GM12878 (cell line): ENCODE data around the gene ANKMY1. TPM values are rescaled to one million over a fixed set of nuclear protein-coding genes. Genes with fewer than 3 reads are reported as not detected.

Source experiments
- ATAC-seq: fragments of 200-7000 bp; cut with Tn5 transposase; 3 replicates; pipeline ENCODE4 v1.9.1; 2020; ENCODE audit warnings: mild to moderate bottlenecking, moderate library complexity
- BruUV-seq: library from RNA; stranded (reverse); fragments of 400-500 nt; replicated peaks from 2 replicates; lab custom pipeline; 2021; lab: Mats Ljungman, UMichigan
- CTCF ChIA-PET: fragments of 300-600 bp; sonication (Branson Sonifier 250); formaldehyde crosslinking; extraction: SDS; loops from one replicate; lab custom pipeline; 2021; ENCODE audit warnings: inconsistent platforms; lab: Yijun Ruan, JAX
- POLR2A ChIA-PET: fragments of 350-600 bp; formaldehyde crosslinking; extraction: SDS; loops from one replicate; lab custom pipeline; 2021; ENCODE audit warnings: inconsistent platforms; lab: Charles Lee
- RAD21 ChIA-PET: fragments of 300-600 bp; sonication (Branson Sonifier 250); formaldehyde crosslinking; loops from one replicate; lab custom pipeline; 2023; ENCODE audit warnings: antibody characterized with exemption; ENCODE audit not compliant: unreplicated experiment; lab: Charles Lee
- SMC1A ChIA-PET: fragments of 300-600 bp; sonication (Branson Sonifier 250); formaldehyde crosslinking; loops from one replicate; lab custom pipeline; 2023; ENCODE audit not compliant: unreplicated experiment, uncharacterized antibody; lab: Charles Lee
- DNase-seq: peaks from one replicate; pipeline ENCODE4 v3.0.0-alpha.2; 2011; ENCODE audit warnings: low read depth, low spot score
- FAIRE-seq: peaks from 3 replicates; lab custom pipeline; 2011; peaks lifted over from hg19 to GRCh38; lab: Jason Lieb, UNC
- H2AFZ ChIP-seq: 2 replicates; pipeline ENCODE4 v1.6.0; 2011; ENCODE audit warnings: low read depth, low read length, control low read depth; ENCODE audit not compliant: control insufficient read depth
- H3K27ac ChIP-seq: 2 replicates; pipeline ENCODE4 v1.5.1; 2011; ENCODE audit warnings: control low read depth; ENCODE audit not compliant: control insufficient read depth, insufficient read depth
- H3K27me3 ChIP-seq, 2 experiments: replicated peaks in 1 of 2; 2 replicates each; pipeline versions ENCODE4 v1.6.0 to v1.6.1; 2011; ENCODE audit warnings: low read length in 1 of 2; ENCODE audit not compliant: control insufficient read depth in 2 of 2, insufficient read depth in 2 of 2
- H3K36me3 ChIP-seq, 2 experiments: 2 replicates each; pipeline ENCODE4 v1.5.1; 2011; ENCODE audit warnings: low read length in 1 of 2; ENCODE audit not compliant: control insufficient read depth in 2 of 2, insufficient read depth in 2 of 2
- H3K4me1 ChIP-seq: 2 replicates; pipeline ENCODE4 v1.6.1; 2011; ENCODE audit warnings: mild to moderate bottlenecking, low read length, moderate library complexity, mixed read lengths; ENCODE audit not compliant: control insufficient read depth, insufficient read depth
- H3K4me2 ChIP-seq: 2 replicates; pipeline ENCODE4 v1.6.0; 2011; ENCODE audit warnings: control low read depth; ENCODE audit not compliant: control insufficient read depth, insufficient read depth
- H3K4me3 ChIP-seq: fragments of 200-600 bp; sonication (generic); 2 replicates; pipeline ENCODE4 v1.5.1; 2016
- H3K79me2 ChIP-seq: 2 replicates; pipeline ENCODE4 v1.6.0; 2011; ENCODE audit warnings: low read length; ENCODE audit not compliant: control insufficient read depth, insufficient read depth
- H3K9ac ChIP-seq: 2 replicates; pipeline ENCODE4 v1.8.0; 2011; ENCODE audit warnings: low read length, control low read depth, mixed read lengths; ENCODE audit not compliant: control insufficient read depth, insufficient read depth
- H3K9me3 ChIP-seq: replicated peaks from 3 replicates; pipeline ENCODE4 v1.5.1; 2011; ENCODE audit warnings: mild to moderate bottlenecking, low read length; ENCODE audit not compliant: control insufficient read depth, insufficient read depth
- H4K20me1 ChIP-seq: 2 replicates; pipeline ENCODE4 v1.6.0; 2011; ENCODE audit not compliant: control insufficient read depth, insufficient read depth
- BACH1 ChIP-seq: fragments of 450-650 bp; IDR thresholded peaks from 2 replicates; pipeline ENCODE4 v1.6.1; 2017; ENCODE audit warnings: mild to moderate bottlenecking, borderline replicate concordance
- BCLAF1 ChIP-seq: fragments of 450-650 bp; IDR thresholded peaks from 2 replicates; pipeline ENCODE4 v1.6.1; 2017; ENCODE audit warnings: antibody characterized with exemption, mild to moderate bottlenecking, moderate library complexity
- EED ChIP-seq: sonication (generic); IDR thresholded peaks from 2 replicates; pipeline ENCODE4 v1.6.1; 2016; ENCODE audit warnings: antibody characterized with exemption, low read depth
- ETV6 ChIP-seq, 2 experiments: fragments of 450-650 bp in 1 of 2; IDR thresholded peaks in 1 of 2; conservative IDR thresholded peaks in 1 of 2; 2 replicates each; pipeline ENCODE4 v1.6.1; 2014; ENCODE audit warnings: antibody characterized with exemption in 1 of 2, borderline replicate concordance in 1 of 2, low read depth in 1 of 2, mild to moderate bottlenecking in 1 of 2, moderate library complexity in 1 of 2
- GATAD2B ChIP-seq: fragments of 450-650 bp; conservative IDR thresholded peaks from 2 replicates; pipeline ENCODE4 v1.6.1; 2017; ENCODE audit warnings: low read depth, mild to moderate bottlenecking, moderate library complexity
- IRF5 ChIP-seq: fragments of 450-650 bp; IDR thresholded peaks from 2 replicates; pipeline ENCODE4 v1.6.1; 2017; ENCODE audit warnings: borderline replicate concordance
- LARP7 ChIP-seq: fragments of 450-650 bp; IDR thresholded peaks from 2 replicates; pipeline ENCODE4 v1.6.1; 2017; ENCODE audit warnings: mild to moderate bottlenecking
- NR2F1 ChIP-seq: fragments of 450-650 bp; conservative IDR thresholded peaks from 2 replicates; pipeline ENCODE4 v1.6.1; 2017; ENCODE audit warnings: mild to moderate bottlenecking
- PKNOX1 ChIP-seq: fragments of 450-650 bp; IDR thresholded peaks from 2 replicates; pipeline ENCODE4 v1.6.1; 2016; ENCODE audit warnings: mild to moderate bottlenecking
- REST ChIP-seq: IDR thresholded peaks from 2 replicates; pipeline ENCODE4 v1.6.1; 2012; ENCODE audit warnings: mild to moderate bottlenecking, low read depth, low read length
- ZNF622 ChIP-seq: fragments of 450-650 bp; IDR thresholded peaks from 2 replicates; pipeline ENCODE4 v1.6.1; 2017; ENCODE audit warnings: mild to moderate bottlenecking, inconsistent platforms
- WGBS: methylation state at CpG from one replicate; pipeline ENCODE4 v1.1.6; 2016; ENCODE audit warnings: low lambda C conversion rate; ENCODE audit not compliant: insufficient replicate concordance, insufficient coverage; ENCODE audit errors: missing lambda C conversion rate; 5-methylcytosine and 5-hydroxymethylcytosine counted together
- in situ Hi-C: fragments of 300-500 bp; cut with MboI; formaldehyde crosslinking; loops from 9 replicates; pipeline ENCODE4 v1.14.3; 2018; ENCODE audit warnings: mixed read lengths
- intact Hi-C: fragments of 100-400 bp; cut with micrococcal nuclease; formaldehyde crosslinking; loops from one replicate; pipeline ENCODE4 v1.14.2; 2022; ENCODE audit not compliant: unreplicated experiment
- polyA plus RNA-seq, 11 experiments: library from polyadenylated mRNA; depleted of rRNA in 4 of 11; unstranded in 6 of 11; stranded (reverse) in 5 of 11; fragments of >200 nt; fragmentation: Nextera tagmentation in 4 of 11; fragmentation: Illumina TruSeq in 1 of 11; extraction: Ambion mirVana in 4 of 11; extraction: Trizol in 1 of 11; gene quantifications; 1 replicate in 1 of 11; 2 replicates in 10 of 11; pipeline versions ENCODE4 v1.2.1 to v1.2.3, GENCODE V29; 2011 to 2016; ENCODE audit warnings: inconsistent platforms in 2 of 11, missing spikeins in 2 of 11, low read depth in 1 of 11
- total RNA-seq, 4 experiments: library from RNA; depleted of rRNA in 3 of 4; stranded (reverse); fragments of >200 nt in 3 of 4; fragmentation: Illumina TruSeq in 1 of 4; extraction: Trizol in 1 of 4; gene quantifications; 2 replicates each; pipeline versions ENCODE4 v1.2.1 to v1.2.3, GENCODE V29; 2013 to 2021

ANKMY1 gene
- total and polyA plus RNA-seq, 10 of the 15 experiments (the other 5 are each of a cell fraction or from before 2014, with no cell fraction given), result 1.1 to 15.3 (median 11.1) TPM

- Histone ChIP-seq H4K20me1 (no peaks in the 10 kb centered on the region; the same call in 1 of the 2 replicates), H3K79me2 (peaks cover 38% of the 10 kb centered on the region), H3K4me2 (peak within 1 kb of the TSS; percentile 98), H3K9me3 (no peaks in the 10 kb centered on the region), H3K27me3 (no peaks in the 10 kb centered on the region), H2AFZ (peak within 1 kb of the TSS; percentile 51), H3K27ac (peak within 1 kb of the TSS; percentile 68), H3K36me3 (peaks cover 0 to 3% of the 10 kb centered on the region in 2 experiments; a peak in 1 of 4 replicates), H3K4me1 (peaks cover 47% of the 10 kb centered on the region), H3K4me3 (peak within 1 kb of the TSS; percentile 96), H3K9ac (peak within 1 kb of the TSS; percentile 75)
- DNase-seq, result no peak
- POLR2A ChIA-PET, result interaction anchor here (1.5 to 7.8 kb wide), 2 partner anchors 18 kb away, joined by 9 to 233 read pairs; partner anchors contain the start of gene CAPN10
- RAD21 ChIA-PET, result interaction anchor here (1.7 to 11.7 kb wide), 2 partner anchors 16 to 19 kb away, joined by 7 to 206 read pairs; partner anchors contain the start of gene CAPN10
- peak; percentile 6 for ATAC-seq
- intact Hi-C loops, result loop anchor here (5.0 kb wide), 1 partner anchor 56 kb away; no protein-coding TSS in a partner anchor
- in situ Hi-C loops, result no loop called here
- FAIRE-seq, result no peak
- SMC1A ChIA-PET, result interaction anchor here (1.0 to 12.1 kb wide), 5 partner anchors 11 to 18 kb away, joined by 3 to 124 read pairs (median 6); partner anchors contain the start of gene CAPN10
- CTCF ChIA-PET, result interaction anchor here (0.6 to 7.8 kb wide), 4 partner anchors 12 to 54 kb away, joined by 3 to 196 read pairs (median 14); partner anchors contain the start of gene CAPN10
- no TSS peak for BruUV-seq
- WGBS, result under 1% methylated on average over 31 of the region's 106 CpGs
- TF ChIP-seq ETV6 (conservative IDR thresholded peaks at IDR 0.05 in 1 of 2, IDR thresholded peaks at IDR 0.05 in 1 of 2; ENCODE audit: borderline replicate concordance in 1 of 2, low read depth in 1 of 2) (no peak), IRF5 (peak; percentile 54), EED (peak; percentile 23; the same call in 1 of the 2 replicates), BCLAF1 (0 out of 2 replicates have a peak, but pooled peaks have one; percentile 12), NR2F1 (0 out of 2 replicates have a peak, but pooled peaks have one; percentile 12), ZNF622 (no peak), PKNOX1 (0 out of 2 replicates have a peak, but pooled peaks have one; percentile 35), BACH1 (peak; percentile 46; the same call in 1 of the 2 replicates), GATAD2B (peak; percentile 50; the same call in 1 of the 2 replicates), REST (no peak), LARP7 (peak; percentile 33; the same call in 1 of the 2 replicates)
Measured at GRCh38 chr2:240567872-240568677, 10.3 kb upstream of the ANKMY1 start, which contains the start of gene RNPEPL1. RNPEPL1 (plus strand) TSS chr2:240568484; CDS start chr2:240568587, 103 bp downstream.
